B cell (primary cell): ENCODE measurements around the gene DENND2A.

Source experiments
- EZH2 ChIP-seq: IDR thresholded peaks from 2 replicates; pipeline ENCODE4 v1.6.1; 2012; ENCODE audit warnings: borderline replicate concordance, low read depth, mild to moderate bottlenecking, moderate library complexity, low read length; ENCODE audit not compliant: insufficient read depth, poor library complexity, severe bottlenecking
- TF ChIP-seq, protein P1 (sequence below): fragments of 200-600 bp; IDR thresholded peaks from one replicate; pipeline ENCODE4 v1.8.0; 2022; ENCODE audit warnings: antibody characterized with exemption, mild to moderate bottlenecking

DNA sequence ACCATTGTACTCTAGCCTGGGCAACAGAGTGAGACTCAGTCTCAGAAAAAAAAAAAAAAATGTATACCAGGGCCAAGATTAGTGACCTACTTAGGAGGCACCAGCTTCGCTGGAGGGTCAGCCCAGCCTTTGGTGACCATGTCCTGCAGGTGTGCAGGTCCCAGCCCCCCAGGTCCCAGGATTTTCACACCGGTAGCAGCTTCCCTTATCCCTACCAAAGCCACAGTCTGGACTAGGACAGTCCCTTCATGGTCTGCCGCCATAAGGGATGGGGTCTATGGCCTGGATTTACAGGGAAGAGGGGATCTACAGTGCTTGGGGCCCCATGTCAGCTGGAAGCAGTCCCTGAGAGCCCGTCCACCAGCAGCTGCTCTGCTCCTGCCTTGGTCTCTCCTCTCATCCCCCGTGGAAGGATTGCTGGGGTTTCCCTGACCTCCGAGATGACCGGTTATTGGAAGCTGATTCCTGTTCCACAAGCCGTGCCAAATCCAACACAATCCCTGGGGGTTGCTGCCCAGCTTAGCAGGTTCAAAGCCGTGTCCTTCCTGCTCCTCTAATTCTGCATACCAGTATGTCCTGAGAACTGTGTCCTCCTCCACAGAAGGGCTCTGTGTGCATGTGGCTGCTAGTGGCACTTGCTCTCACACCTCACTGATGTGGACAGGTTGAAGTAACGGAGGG is 44.9 kb upstream of the DENND2A start:
- TF ChIP-seq, protein P1, sequence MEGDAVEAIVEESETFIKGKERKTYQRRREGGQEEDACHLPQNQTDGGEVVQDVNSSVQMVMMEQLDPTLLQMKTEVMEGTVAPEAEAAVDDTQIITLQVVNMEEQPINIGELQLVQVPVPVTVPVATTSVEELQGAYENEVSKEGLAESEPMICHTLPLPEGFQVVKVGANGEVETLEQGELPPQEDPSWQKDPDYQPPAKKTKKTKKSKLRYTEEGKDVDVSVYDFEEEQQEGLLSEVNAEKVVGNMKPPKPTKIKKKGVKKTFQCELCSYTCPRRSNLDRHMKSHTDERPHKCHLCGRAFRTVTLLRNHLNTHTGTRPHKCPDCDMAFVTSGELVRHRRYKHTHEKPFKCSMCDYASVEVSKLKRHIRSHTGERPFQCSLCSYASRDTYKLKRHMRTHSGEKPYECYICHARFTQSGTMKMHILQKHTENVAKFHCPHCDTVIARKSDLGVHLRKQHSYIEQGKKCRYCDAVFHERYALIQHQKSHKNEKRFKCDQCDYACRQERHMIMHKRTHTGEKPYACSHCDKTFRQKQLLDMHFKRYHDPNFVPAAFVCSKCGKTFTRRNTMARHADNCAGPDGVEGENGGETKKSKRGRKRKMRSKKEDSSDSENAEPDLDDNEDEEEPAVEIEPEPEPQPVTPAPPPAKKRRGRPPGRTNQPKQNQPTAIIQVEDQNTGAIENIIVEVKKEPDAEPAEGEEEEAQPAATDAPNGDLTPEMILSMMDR, result no peak
- TF ChIP-seq EZH2, result no peak
